22Rv1 (cell line): ENCODE results near the gene DNM1.
"Not testable (repeated sequence)": the region's sequence is repeated elsewhere in the genome, so short reads cannot be mapped to it uniquely, and the experiment has no call there.

Experiments
- H3K27ac ChIP-seq: fragments of 450-650 bp; 2 replicates; pipeline ENCODE4 v1.5.1; 2017
- CTCF ChIP-seq: fragments of 450-650 bp; IDR thresholded peaks from 2 replicates; pipeline ENCODE4 v1.5.1; 2017; ENCODE audit warnings: mild to moderate bottlenecking
- ZFX ChIP-seq: fragments of 450-650 bp; IDR thresholded peaks from 2 replicates; pipeline ENCODE4 v1.6.1; 2017; ENCODE audit warnings: antibody characterized with exemption, borderline replicate concordance

The DNM1 gene

GRCh38 chr9:128222880-128223670 lies 19.9 kb downstream of the DNM1 start:
- H3K27ac ChIP-seq: no peak overlapping the region
- TF ChIP-seq CTCF (no peak), ZFX (no peak)

GRCh38 chr9:128224877-128225276 lies 21.7 kb downstream of the DNM1 start:
- TF ChIP-seq CTCF (no peak), ZFX (no peak)
- no peak overlapping the region for H3K27ac ChIP-seq

DNA sequence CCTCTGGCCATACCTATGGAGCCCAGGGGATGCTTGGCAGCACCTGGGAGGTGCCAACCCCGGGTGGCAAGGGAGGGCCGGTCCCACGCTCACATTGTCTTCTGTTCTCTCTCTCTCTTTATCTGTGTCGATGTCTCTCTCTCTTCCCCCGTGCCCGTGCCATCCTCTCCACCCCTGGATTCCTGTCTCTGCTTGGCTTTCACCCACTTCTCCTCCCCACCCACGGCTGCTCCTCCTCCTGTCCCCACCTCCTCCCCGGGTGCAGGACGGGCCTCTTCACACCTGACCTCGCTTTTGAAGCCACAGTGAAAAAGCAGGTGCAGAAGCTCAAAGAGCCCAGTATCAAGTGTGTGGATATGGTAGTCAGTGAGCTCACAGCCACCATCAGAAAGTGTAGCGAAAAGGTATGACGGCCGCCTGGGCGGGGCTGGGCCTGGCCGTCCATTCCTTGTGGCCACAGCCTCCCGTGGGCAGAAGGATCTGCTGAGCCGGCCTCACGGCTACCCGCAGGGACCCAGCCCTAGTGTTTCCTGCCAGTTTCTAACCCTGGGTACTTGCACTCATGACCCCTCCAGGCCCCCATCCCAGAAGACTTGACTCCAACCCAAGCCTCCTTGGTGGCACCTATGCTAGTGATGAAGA lies 22.7 kb downstream of the DNM1 start:
- TF ChIP-seq CTCF (no peak), ZFX (no peak)

GRCh38 chr9:128226412-128226801 lies 23.2 kb downstream of the DNM1 start:
- TF ChIP-seq CTCF: no peak
- no peak for TF ChIP-seq ZFX

More for the DNA sequence above, 22.7 kb downstream of the DNM1 start:
- no peak overlapping the region for H3K27ac ChIP-seq

GRCh38 chr9:128230897-128231296 lies 27.7 kb downstream of the DNM1 start:
- not testable (repeated sequence) for H3K27ac ChIP-seq

More at GRCh38 chr9:128226412-128226801, 23.2 kb downstream of the DNM1 start:
- no peak overlapping the region for H3K27ac ChIP-seq

DNA sequence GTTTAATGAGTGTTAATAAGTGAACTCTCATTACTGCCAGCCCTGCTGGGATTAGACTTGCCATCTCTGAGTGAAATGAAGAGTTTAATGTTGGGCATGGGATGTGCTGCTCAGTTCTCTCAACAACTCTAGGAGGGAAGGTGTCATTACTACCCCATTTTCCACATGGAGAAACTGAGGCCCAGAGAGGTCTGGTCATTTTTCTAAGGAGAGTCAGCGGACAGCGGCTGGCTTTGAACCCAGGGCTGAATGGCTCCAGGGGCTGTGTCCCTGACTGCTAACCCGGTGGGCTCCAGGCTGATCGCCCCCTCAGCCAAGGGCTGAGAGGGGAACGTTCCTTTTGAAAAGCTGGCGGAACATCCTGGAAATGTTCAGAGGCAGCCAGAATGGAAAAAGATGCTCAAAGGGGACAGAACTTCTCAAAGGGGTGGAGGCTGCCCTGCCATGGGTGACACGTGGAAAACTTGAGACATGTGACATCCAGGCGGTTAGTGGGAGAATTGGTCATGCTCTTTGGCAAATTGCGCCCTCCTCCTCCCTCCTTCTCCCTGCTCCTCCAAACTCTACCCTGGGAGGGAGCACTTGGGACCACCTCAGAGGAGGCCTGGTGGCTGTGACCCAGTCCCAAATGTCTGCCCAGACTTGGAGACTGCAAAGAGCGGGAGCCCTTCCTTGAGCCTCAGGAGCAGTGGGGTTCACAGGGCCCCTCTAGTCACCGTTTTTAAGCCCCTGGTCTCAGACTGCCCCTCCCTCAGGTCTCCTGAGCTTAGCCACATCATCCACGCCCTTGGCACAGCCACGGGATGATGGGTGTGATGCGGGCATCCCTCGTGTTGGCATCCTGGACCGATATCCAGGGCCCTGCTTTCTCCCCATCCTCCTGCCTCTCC lies 28.7 kb downstream of the DNM1 start:
- no peak for TF ChIP-seq CTCF
- TF ChIP-seq ZFX: no peak
- no peak overlapping the region for H3K27ac ChIP-seq

DNA sequence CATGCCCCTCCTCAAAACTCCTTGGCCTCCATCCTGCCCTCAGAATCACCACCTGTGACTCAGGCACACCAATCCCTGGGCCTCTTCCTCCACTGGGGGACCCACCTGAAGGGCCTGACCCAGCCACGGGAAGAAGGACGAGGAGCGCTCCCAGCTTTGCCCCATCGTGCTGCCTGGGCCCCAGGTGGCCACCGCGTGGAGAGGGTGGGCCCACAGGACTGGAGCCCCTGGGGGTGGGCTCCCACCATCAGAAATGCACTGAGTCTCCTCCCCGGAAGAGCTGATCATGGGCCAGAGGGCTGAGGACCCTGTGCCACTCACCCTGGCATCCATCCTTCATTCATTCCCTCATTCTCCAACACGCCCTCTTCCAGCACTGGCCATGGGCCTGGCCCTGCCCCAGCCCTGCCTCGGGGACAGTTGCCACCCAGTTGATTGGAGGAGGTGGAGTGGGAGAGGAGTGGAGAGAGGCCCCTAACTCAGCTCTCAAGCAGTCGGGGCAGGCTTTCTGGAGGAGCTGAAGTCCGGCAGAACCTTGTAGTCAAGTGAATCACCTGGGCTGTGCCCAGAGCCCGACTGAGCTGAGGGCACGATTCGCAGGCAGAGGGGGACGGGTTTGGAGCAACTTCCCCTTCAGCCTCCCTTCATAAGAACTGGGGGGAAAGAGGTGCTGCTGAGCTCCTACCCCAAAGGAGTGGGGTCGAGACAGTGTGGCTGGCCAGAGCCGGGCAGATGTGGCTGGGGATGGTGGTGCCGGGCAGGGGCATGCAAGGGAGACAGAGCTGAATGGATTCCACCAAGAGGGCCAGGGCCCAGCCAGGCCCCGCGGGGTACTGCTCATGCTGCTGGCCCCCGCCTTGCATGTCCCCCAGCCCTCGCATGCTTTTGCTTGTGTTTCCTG lies 29.6 kb downstream of the DNM1 start:
- no peak for TF ChIP-seq CTCF
- TF ChIP-seq ZFX: no peak
- H3K27ac ChIP-seq: no peak overlapping the region
